H9 (cell line): ENCODE data around the gene FTO. TPM values are rescaled to one million over a fixed set of nuclear protein-coding genes. Genes with fewer than 3 reads are reported as not detected.

Experiments used
- DNase-seq: peaks from one replicate; pipeline ENCODE4 v3.0.0-alpha.2; 2017
- H2AFZ ChIP-seq: one replicate; pipeline ENCODE4 v1.6.1; 2013; ENCODE audit warnings: mild to moderate bottlenecking, low read length, control low read depth, moderate library complexity
- H2AK5ac ChIP-seq: 2 replicates; pipeline ENCODE4 v1.6.1; 2013; ENCODE audit warnings: low read length, control low read depth, mixed read lengths; ENCODE audit not compliant: insufficient read length
- H2BK120ac ChIP-seq: one replicate; pipeline ENCODE4 v1.6.1; 2013; ENCODE audit warnings: low read depth, mild to moderate bottlenecking, low read length, control low read depth, inconsistent platforms; ENCODE audit not compliant: poor library complexity, severe bottlenecking
- H2BK12ac ChIP-seq: 2 replicates; pipeline ENCODE4 v1.6.1; 2013; ENCODE audit warnings: low read length, control low read depth, mixed read lengths, low read depth; ENCODE audit not compliant: insufficient read length
- H2BK15ac ChIP-seq: 2 replicates; pipeline ENCODE4 v1.6.1; 2013; ENCODE audit warnings: low read depth, low read length, control low read depth
- H2BK20ac ChIP-seq: one replicate; pipeline ENCODE4 v1.6.1; 2013; ENCODE audit warnings: low read depth, mild to moderate bottlenecking, low read length, control low read depth, inconsistent platforms; ENCODE audit not compliant: poor library complexity, severe bottlenecking
- H2BK5ac ChIP-seq: 2 replicates; pipeline ENCODE4 v1.6.1; 2013; ENCODE audit warnings: low read length, control low read depth, mixed read lengths; ENCODE audit not compliant: insufficient read length
- H3K14ac ChIP-seq: 2 replicates; pipeline ENCODE4 v1.6.1; 2013; ENCODE audit warnings: low read length, control low read depth; ENCODE audit not compliant: insufficient read depth
- H3K18ac ChIP-seq: 2 replicates; pipeline ENCODE4 v1.6.1; 2013; ENCODE audit warnings: low read depth, mild to moderate bottlenecking, mixed read lengths, low read length, control low read depth; ENCODE audit not compliant: insufficient read length
- H3K23ac ChIP-seq: 2 replicates; pipeline ENCODE4 v1.6.1; 2013; ENCODE audit warnings: low read length, control low read depth, mixed read lengths, low read depth; ENCODE audit not compliant: insufficient read length
- H3K23me2 ChIP-seq: 2 replicates; pipeline ENCODE4 v1.6.1; 2013; ENCODE audit warnings: low read depth, mild to moderate bottlenecking, mixed read lengths, low read length, control low read depth; ENCODE audit not compliant: insufficient read length, poor library complexity, severe bottlenecking
- H3K27ac ChIP-seq: 2 replicates; pipeline ENCODE4 v1.5.1; 2013; ENCODE audit warnings: low read length, control low read depth, mixed read lengths, low read depth; ENCODE audit not compliant: insufficient read length
- H3K27me3 ChIP-seq: 2 replicates; pipeline ENCODE4 v1.6.1; 2013; ENCODE audit warnings: low read length, control low read depth, inconsistent platforms; ENCODE audit not compliant: insufficient read depth
- H3K4ac ChIP-seq: 2 replicates; pipeline ENCODE4 v1.6.1; 2013; ENCODE audit warnings: low read depth, mild to moderate bottlenecking, control low read depth, inconsistent platforms, low read length, moderate library complexity
- H3K4me1 ChIP-seq: 2 replicates; pipeline ENCODE4 v1.6.1; 2013; ENCODE audit warnings: low read length, control low read depth, inconsistent platforms; ENCODE audit not compliant: insufficient read depth
- H3K4me2 ChIP-seq: 2 replicates; pipeline ENCODE4 v1.6.1; 2013; ENCODE audit warnings: low read length, control low read depth, mixed read lengths; ENCODE audit not compliant: insufficient read length, insufficient read depth
- H3K56ac ChIP-seq: 2 replicates; pipeline ENCODE4 v1.6.1; 2013; ENCODE audit warnings: low read depth, mild to moderate bottlenecking, mixed read lengths, low read length, control low read depth; ENCODE audit not compliant: insufficient read length
- H3K79me1 ChIP-seq: 2 replicates; pipeline ENCODE4 v1.6.1; 2013; ENCODE audit warnings: low read depth, mild to moderate bottlenecking, moderate library complexity, low read length, control low read depth, inconsistent platforms; ENCODE audit not compliant: insufficient read depth, poor library complexity, severe bottlenecking
- H3K79me2 ChIP-seq: 2 replicates; pipeline ENCODE4 v1.6.1; 2013; ENCODE audit warnings: low read length, control low read depth, inconsistent platforms; ENCODE audit not compliant: insufficient read depth
- H3K9ac ChIP-seq: 2 replicates; pipeline ENCODE4 v1.6.1; 2013; ENCODE audit warnings: low read length, control low read depth, mixed read lengths; ENCODE audit not compliant: insufficient read length; ENCODE audit errors: extremely low read depth
- H3K9me3 ChIP-seq: one replicate; pipeline ENCODE4 v1.6.1; 2013; ENCODE audit warnings: low read depth, low read length, inconsistent platforms; ENCODE audit not compliant: control insufficient read depth
- H3T11ph ChIP-seq: one replicate; pipeline ENCODE4 v1.6.1; 2013; ENCODE audit warnings: mild to moderate bottlenecking, low read length, control low read depth, inconsistent platforms
- H4K20me1 ChIP-seq: one replicate; pipeline ENCODE4 v1.6.1; 2013; ENCODE audit not compliant: control insufficient read depth, insufficient read length, insufficient read depth
- H4K5ac ChIP-seq: 2 replicates; pipeline ENCODE4 v1.6.1; 2013; ENCODE audit warnings: low read depth, mild to moderate bottlenecking, mixed read lengths, low read length, control low read depth; ENCODE audit not compliant: insufficient read length
- H4K8ac ChIP-seq: replicated peaks from 2 replicates; pipeline ENCODE4 v1.6.1; 2013; ENCODE audit warnings: low read length, control low read depth, mixed read lengths, low read depth; ENCODE audit not compliant: insufficient read length
- H4K91ac ChIP-seq: 2 replicates; pipeline ENCODE4 v1.6.1; 2013; ENCODE audit warnings: low read depth, mild to moderate bottlenecking, moderate library complexity, mixed read lengths, low read length, control low read depth; ENCODE audit not compliant: insufficient read length
- H3K27ac Mint-ChIP-seq, 3 experiments: 2 replicates in 2 of 3; 3 replicates in 1 of 3; pipeline ENCODE4 v1.8.0; 2020 to 2021; ENCODE audit warnings: mixed read lengths in 3 of 3, mild to moderate bottlenecking in 1 of 3, moderate library complexity in 1 of 3
- H3K27me3 Mint-ChIP-seq: 2 replicates; pipeline ENCODE4 v1.8.0; 2021; ENCODE audit warnings: low read depth, mild to moderate bottlenecking, moderate library complexity, mixed read lengths
- H3K36me3 Mint-ChIP-seq, 3 experiments: 2 replicates in 2 of 3; 3 replicates in 1 of 3; pipeline ENCODE4 v1.8.0; 2020 to 2021; ENCODE audit warnings: low read depth in 3 of 3, mixed read lengths in 3 of 3; ENCODE audit not compliant: insufficient read depth in 1 of 3
- H3K4me1 Mint-ChIP-seq, 2 experiments: 2 replicates each; pipeline ENCODE4 v1.8.0; 2020; ENCODE audit warnings: mixed read lengths in 2 of 2
- H3K4me3 Mint-ChIP-seq, 2 experiments: 2 replicates in 1 of 2; 3 replicates in 1 of 2; pipeline ENCODE4 v1.8.0; 2020 to 2021; ENCODE audit warnings: mild to moderate bottlenecking in 2 of 2, mixed read lengths in 2 of 2, moderate library complexity in 1 of 2
- H3K9me3 Mint-ChIP-seq, 2 experiments: 2 replicates in 1 of 2; 3 replicates in 1 of 2; pipeline ENCODE4 v1.8.0; 2020; ENCODE audit warnings: mild to moderate bottlenecking in 2 of 2, mixed read lengths in 2 of 2, moderate library complexity in 1 of 2
- CTCF ChIP-seq: fragments of 200-600 bp; sonication (generic); conservative IDR thresholded peaks from 3 replicates; pipeline ENCODE4 v1.8.0; 2021; ENCODE audit warnings: antibody characterized with exemption, mild to moderate bottlenecking
- WGBS: extraction: QIAGEN DNeasy Blood & Tissue Kit; methylation state at CpG from one replicate; pipeline ENCODE4 v1.1.7; 2013; ENCODE audit warnings: missing lambda C conversion rate, low lambda C conversion rate, mixed read lengths; ENCODE audit not compliant: insufficient read length; ENCODE audit errors: extremely low coverage; 5-methylcytosine and 5-hydroxymethylcytosine counted together
- total RNA-seq: library from RNA; stranded (reverse); gene quantifications from 2 replicates; pipeline ENCODE4 v1.2.1, GENCODE V29; 2021

The FTO gene
- total RNA-seq, 1 experiment from 2014 or later, result 67.9 TPM

GRCh38 chr16:53946746-53947386, 242.9 kb downstream of the FTO start:
- Mint-ChIP-seq H3K36me3 (no peaks in the 10 kb centered on the region), H3K9me3 (no peaks in the 10 kb centered on the region), H3K27me3 (no peaks in the 10 kb centered on the region), H3K4me1 (0 out of 4 replicates have a peak, but pooled peaks cover 0 to 3% of the 10 kb centered on the region in 2 experiments), H3K4me3 (no peak overlapping the region), H3K27ac (no peak overlapping the region; a peak in 1 of 7 replicates)
- H3K4ac ChIP-seq, result no peak overlapping the region
- H3K14ac ChIP-seq, result no peak overlapping the region
- no peak for DNase-seq
- H3K79me1 ChIP-seq, result no peaks in the 10 kb centered on the region
- H3T11ph ChIP-seq, result no peak overlapping the region
- no peak overlapping the region for H2BK15ac ChIP-seq
- no peak overlapping the region for H2BK120ac ChIP-seq
- no peak overlapping the region for H4K91ac ChIP-seq
- H3K23me2 ChIP-seq, result no peaks in the 10 kb centered on the region
- no peaks in the 10 kb centered on the region; the same call in 1 of the 2 replicates for H3K79me2 ChIP-seq
- H3K23ac ChIP-seq, result no peak overlapping the region
- H3K18ac ChIP-seq, result no peak overlapping the region
- no peak overlapping the region for H2BK12ac ChIP-seq
- no peak overlapping the region for H2BK20ac ChIP-seq
- no peak overlapping the region for H3K56ac ChIP-seq
- H3K9me3 ChIP-seq, result no peaks in the 10 kb centered on the region
- TF ChIP-seq CTCF, result no peak
- no peak overlapping the region for H2BK5ac ChIP-seq
- H2AK5ac ChIP-seq, result no peak overlapping the region
- H4K5ac ChIP-seq, result no peak overlapping the region
- H3K9ac ChIP-seq, result no peak overlapping the region
- no peak overlapping the region for H4K8ac ChIP-seq
- no peak overlapping the region for H3K27ac ChIP-seq
- no peaks in the 10 kb centered on the region for H3K4me1 ChIP-seq
- H3K4me2 ChIP-seq, result no peak overlapping the region
- no peaks in the 10 kb centered on the region for H4K20me1 ChIP-seq
- WGBS, result no CpG with 5 or more reads among the region's 5 CpGs
- H3K27me3 ChIP-seq, result no peaks in the 10 kb centered on the region
- no peak overlapping the region for H2AFZ ChIP-seq
